ENCODE data around the gene GGA2.
A peak's percentile ranks its signal among the peaks of the same experiment; 100 is the strongest.

Gene GGA2

GRCh38 chr16:23505180-23505665, 5.1 kb downstream of the GGA2 start:
- Histone ChIP-seq H3K27ac (peak overlapping the region; percentile 76), H3K27me3 (replicated peaks) (no peaks in the 10 kb centered on the region), H3K4me3 (ENCODE audit: low read depth, low read length) (no peak overlapping the region), H3K36me3 (replicated peaks) (no peaks in the 10 kb centered on the region)
- in situ Hi-C loops (cut with HindIII; ENCODE audit: low pct_ligation_motif_present, low sequenced_read_pairs), result no loop called here
- no peak for DNase-seq
- no peak for TF ChIP-seq CTCF (IDR thresholded peaks at IDR 0.05; ENCODE audit: low read depth, low read length, missing control alignments)

GRCh38 chr16:23504453-23505179, 5.7 kb downstream of the GGA2 start:
- no peak overlapping the region for H3K4me3 ChIP-seq (ENCODE audit: low read depth, low read length)
- in situ Hi-C loops (cut with HindIII; ENCODE audit: low pct_ligation_motif_present, low sequenced_read_pairs), result no loop called here

GRCh38 chr16:23504076-23504452, 6.2 kb downstream of the GGA2 start:
- no peaks in the 10 kb centered on the region for H3K36me3 ChIP-seq (replicated peaks)
- TF ChIP-seq CTCF (IDR thresholded peaks at IDR 0.05; ENCODE audit: low read depth, low read length, missing control alignments), result no peak
- DNase-seq, result peak; percentile 39
- in situ Hi-C loops (cut with HindIII; ENCODE audit: low pct_ligation_motif_present, low sequenced_read_pairs), result no loop called here
- peak overlapping the region; percentile 76 for H3K27ac ChIP-seq
- H3K4me3 ChIP-seq (ENCODE audit: low read depth, low read length), result no peak overlapping the region
- no peaks in the 10 kb centered on the region for H3K27me3 ChIP-seq (replicated peaks)

More at GRCh38 chr16:23504453-23505179, 5.7 kb downstream of the GGA2 start:
- Histone ChIP-seq H3K27ac (peak overlapping the region; percentile 76), H3K36me3 (replicated peaks) (no peaks in the 10 kb centered on the region), H3K27me3 (replicated peaks) (no peaks in the 10 kb centered on the region)
- peak; percentile 45 for TF ChIP-seq CTCF (IDR thresholded peaks at IDR 0.05; ENCODE audit: low read depth, low read length, missing control alignments)
- DNase-seq, result peak; percentile 97

GRCh38 chr16:23502466-23502865, 7.8 kb downstream of the GGA2 start:
- no peak for DNase-seq
- Histone ChIP-seq H3K4me3 (ENCODE audit: low read depth, low read length) (no peak overlapping the region), H3K27me3 (replicated peaks) (no peaks in the 10 kb centered on the region), H3K36me3 (replicated peaks) (no peaks in the 10 kb centered on the region), H3K27ac (no peak overlapping the region)
- in situ Hi-C loops (cut with HindIII; ENCODE audit: low pct_ligation_motif_present, low sequenced_read_pairs), result no loop called here
- no peak for TF ChIP-seq CTCF (IDR thresholded peaks at IDR 0.05; ENCODE audit: low read depth, low read length, missing control alignments)

- in situ Hi-C loops (cut with HindIII; ENCODE audit: low pct_ligation_motif_present, low sequenced_read_pairs), result no loop called here
- TF ChIP-seq CTCF (IDR thresholded peaks at IDR 0.05; ENCODE audit: low read depth, low read length, missing control alignments), result no peak
- DNase-seq, result no peak
- no peaks in the 10 kb centered on the region for H3K27me3 ChIP-seq (replicated peaks)
- H3K27ac ChIP-seq, result no peak overlapping the region
- no peak overlapping the region for H3K4me3 ChIP-seq (ENCODE audit: low read depth, low read length)
- H3K36me3 ChIP-seq (replicated peaks), result no peaks in the 10 kb centered on the region
Measured at GRCh38 chr16:23501291-23501690, 9.0 kb downstream of the GGA2 start.

- H3K4me3 ChIP-seq (ENCODE audit: low read depth, low read length), result no peak overlapping the region
- in situ Hi-C loops (cut with HindIII; ENCODE audit: low pct_ligation_motif_present, low sequenced_read_pairs), result no loop called here
- H3K27me3 ChIP-seq (replicated peaks), result no peaks in the 10 kb centered on the region
- TF ChIP-seq CTCF (IDR thresholded peaks at IDR 0.05; ENCODE audit: low read depth, low read length, missing control alignments), result no peak
- DNase-seq, result no peak
- no peaks in the 10 kb centered on the region for H3K36me3 ChIP-seq (replicated peaks)
- no peak overlapping the region for H3K27ac ChIP-seq
Measured at GRCh38 chr16:23500862-23501225, 9.4 kb downstream of the GGA2 start.

Data from brain microvascular endothelial cell (primary cell).